MCF 10A (cell line): ENCODE measurements around the gene MUSTN1. TPM values are rescaled to one million over a fixed set of nuclear protein-coding genes. Genes with fewer than 3 reads are reported as not detected.

Experiments
- BruUV-seq: library from RNA; stranded (reverse); fragments of 400-500 nt; replicated peaks from 2 replicates; lab custom pipeline; 2021; lab: Mats Ljungman, UMichigan
- CTCF ChIA-PET: fragments of 300-600 bp; sonication (Branson Sonifier 250); formaldehyde crosslinking; extraction: SDS; loops from one replicate; lab custom pipeline; 2021; ENCODE audit warnings: antibody characterized with exemption, inconsistent platforms; lab: Yijun Ruan, JAX
- POLR2A ChIA-PET: fragments of 300-600, 350-650 bp; sonication (Branson Sonifier 250); formaldehyde crosslinking; extraction: SDS; loops from one replicate; lab custom pipeline; 2020; ENCODE audit warnings: antibody characterized with exemption, inconsistent platforms; lab: Yijun Ruan, JAX
- DNase-seq: peaks from one replicate; pipeline ENCODE4 v3.0.0-alpha.2; 2018; ENCODE audit not compliant: unreplicated experiment
- H3K27ac Mint-ChIP-seq: one replicate; pipeline ENCODE4 v1.8.0; 2022; ENCODE audit warnings: mild to moderate bottlenecking, low read depth, mixed read lengths; ENCODE audit not compliant: unreplicated experiment
- H3K27me3 Mint-ChIP-seq: one replicate; pipeline ENCODE4 v1.8.0; 2022; ENCODE audit warnings: mixed read lengths; ENCODE audit not compliant: insufficient read depth, unreplicated experiment
- H3K36me3 Mint-ChIP-seq: one replicate; pipeline ENCODE4 v1.8.0; 2022; ENCODE audit warnings: mild to moderate bottlenecking, moderate library complexity, mixed read lengths; ENCODE audit not compliant: insufficient read depth, unreplicated experiment
- H3K4me1 Mint-ChIP-seq: one replicate; pipeline ENCODE4 v1.8.0; 2022; ENCODE audit warnings: mixed read lengths; ENCODE audit not compliant: insufficient read depth, unreplicated experiment
- H3K4me3 Mint-ChIP-seq: one replicate; pipeline ENCODE4 v1.8.0; 2022; ENCODE audit warnings: mild to moderate bottlenecking, moderate library complexity, mixed read lengths; ENCODE audit not compliant: unreplicated experiment
- H3K9me3 Mint-ChIP-seq: one replicate; pipeline ENCODE4 v1.8.0; 2022; ENCODE audit warnings: mixed read lengths; ENCODE audit not compliant: unreplicated experiment
- intact Hi-C: fragments of 100-400 bp; cut with micrococcal nuclease; formaldehyde crosslinking; loops from 2 replicates; pipeline ENCODE4 v1.14.1; 2022
- total RNA-seq: library from RNA; stranded (reverse); gene quantifications from 2 replicates; pipeline ENCODE4 v1.2.3, GENCODE V29; 2022
- TF ChIP-seq, protein P1 (sequence below): fragments of 200-600 bp; IDR thresholded peaks from one replicate; pipeline ENCODE4 v1.8.0; 2022; ENCODE audit warnings: antibody characterized with exemption, mild to moderate bottlenecking; ENCODE audit not compliant: unreplicated experiment

MUSTN1 gene
- total RNA-seq, 1 experiment from 2014 or later: not detected

DNA sequence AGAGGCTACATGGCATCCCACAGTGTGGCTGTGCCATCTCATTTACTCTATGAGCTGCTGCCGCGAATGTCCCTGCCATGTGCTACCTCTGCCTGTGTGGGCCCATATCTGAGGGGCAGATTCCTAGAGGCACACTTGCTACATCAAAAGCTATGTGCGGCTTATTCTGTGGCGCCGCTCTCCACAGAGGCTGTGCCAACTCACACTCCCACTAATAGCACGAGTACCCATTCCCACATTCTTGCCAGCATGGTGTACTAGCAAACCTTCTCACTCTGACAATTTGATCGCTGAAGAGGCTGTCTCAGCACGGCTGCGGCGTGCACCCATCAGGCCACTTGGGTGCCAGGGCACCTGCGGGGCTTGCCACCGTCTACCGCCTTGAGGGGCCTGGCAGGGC lies 31.2 kb upstream of the MUSTN1 start:
- Mint-ChIP-seq H3K4me1 (no peaks in the 10 kb centered on the region), H3K27me3 (no peaks in the 10 kb centered on the region), H3K27ac (no peak overlapping the region), H3K4me3 (no peak overlapping the region), H3K9me3 (no peaks in the 10 kb centered on the region), H3K36me3 (no peaks in the 10 kb centered on the region)
- POLR2A ChIA-PET: no interaction called here
- CTCF ChIA-PET: no interaction called here
- no TSS peak for BruUV-seq
- no peak for DNase-seq
- TF ChIP-seq, protein P1, sequence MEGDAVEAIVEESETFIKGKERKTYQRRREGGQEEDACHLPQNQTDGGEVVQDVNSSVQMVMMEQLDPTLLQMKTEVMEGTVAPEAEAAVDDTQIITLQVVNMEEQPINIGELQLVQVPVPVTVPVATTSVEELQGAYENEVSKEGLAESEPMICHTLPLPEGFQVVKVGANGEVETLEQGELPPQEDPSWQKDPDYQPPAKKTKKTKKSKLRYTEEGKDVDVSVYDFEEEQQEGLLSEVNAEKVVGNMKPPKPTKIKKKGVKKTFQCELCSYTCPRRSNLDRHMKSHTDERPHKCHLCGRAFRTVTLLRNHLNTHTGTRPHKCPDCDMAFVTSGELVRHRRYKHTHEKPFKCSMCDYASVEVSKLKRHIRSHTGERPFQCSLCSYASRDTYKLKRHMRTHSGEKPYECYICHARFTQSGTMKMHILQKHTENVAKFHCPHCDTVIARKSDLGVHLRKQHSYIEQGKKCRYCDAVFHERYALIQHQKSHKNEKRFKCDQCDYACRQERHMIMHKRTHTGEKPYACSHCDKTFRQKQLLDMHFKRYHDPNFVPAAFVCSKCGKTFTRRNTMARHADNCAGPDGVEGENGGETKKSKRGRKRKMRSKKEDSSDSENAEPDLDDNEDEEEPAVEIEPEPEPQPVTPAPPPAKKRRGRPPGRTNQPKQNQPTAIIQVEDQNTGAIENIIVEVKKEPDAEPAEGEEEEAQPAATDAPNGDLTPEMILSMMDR: no peak
- intact Hi-C loops: no loop called here

DNA sequence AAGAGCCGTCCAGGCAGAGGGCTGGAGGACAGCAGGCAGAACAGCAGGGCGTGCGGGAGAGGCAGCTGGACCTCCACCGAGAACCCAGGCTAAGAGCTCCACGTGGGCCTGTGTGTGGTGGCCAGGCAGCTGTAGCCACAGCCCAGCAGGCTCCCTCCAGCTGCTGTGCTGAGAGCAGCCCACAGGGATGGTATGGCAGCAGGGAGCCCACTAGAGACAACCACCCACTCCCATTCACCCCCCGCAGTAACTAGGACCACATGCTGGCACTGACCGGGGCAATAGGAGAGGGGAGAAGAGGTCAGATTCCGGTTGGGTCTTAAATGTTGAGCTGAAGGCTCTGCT lies 25.6 kb upstream of the MUSTN1 start:
- Mint-ChIP-seq H3K36me3 (no peaks in the 10 kb centered on the region), H3K4me3 (no peak overlapping the region), H3K4me1 (no peaks in the 10 kb centered on the region), H3K27ac (no peak overlapping the region), H3K9me3 (no peaks in the 10 kb centered on the region), H3K27me3 (no peaks in the 10 kb centered on the region)
- intact Hi-C loops: no loop called here
- no peak for DNase-seq
- ChIA-PET POLR2A (no interaction called here), CTCF (no interaction called here)
- TF ChIP-seq, protein P1: no peak
- no TSS peak for BruUV-seq

DNA sequence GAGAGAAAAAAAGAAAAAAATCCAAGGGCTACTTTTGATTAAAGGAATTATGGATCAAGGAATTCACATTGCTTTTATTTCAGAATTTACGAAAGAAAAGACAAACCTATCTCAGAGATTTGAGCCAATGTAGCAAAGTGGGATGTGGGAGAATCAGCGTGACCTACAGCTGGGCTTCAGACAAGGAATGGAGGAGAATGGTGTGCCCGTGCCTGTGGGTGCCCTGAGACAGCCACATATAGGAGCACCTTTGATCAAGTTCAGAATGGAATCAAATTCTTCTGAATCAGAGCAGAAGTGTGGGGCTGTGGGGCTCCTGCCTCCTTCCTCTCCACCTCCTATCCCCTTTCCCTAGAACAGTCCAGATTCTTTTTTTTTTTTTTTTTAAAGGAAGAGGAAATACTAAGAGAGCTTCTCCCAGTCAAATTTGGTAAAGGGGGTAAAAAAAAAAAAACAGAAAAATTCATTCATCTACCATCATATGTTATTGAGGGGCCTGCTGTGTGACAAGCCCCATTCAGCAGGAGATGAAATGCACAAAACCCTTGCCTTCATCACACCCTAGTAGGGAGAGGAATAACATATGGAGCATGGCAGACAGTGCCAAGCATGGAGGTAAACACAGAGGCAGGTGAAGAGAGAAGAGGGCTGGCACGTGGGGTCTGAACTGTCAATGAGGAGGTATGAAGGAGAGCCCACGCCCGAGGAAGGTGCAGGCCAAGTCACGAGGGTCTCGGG lies 25.0 kb upstream of the MUSTN1 start:
- Mint-ChIP-seq H3K27ac (no peak overlapping the region), H3K27me3 (no peaks in the 10 kb centered on the region), H3K9me3 (no peaks in the 10 kb centered on the region), H3K4me3 (no peak overlapping the region), H3K36me3 (no peaks in the 10 kb centered on the region), H3K4me1 (no peaks in the 10 kb centered on the region)
- intact Hi-C loops: no loop called here
- POLR2A ChIA-PET: no interaction called here
- CTCF ChIA-PET: interaction anchor here (0.7 kb wide), 1 partner anchor 38 kb away, joined by 3 read pairs; no protein-coding TSS in a partner anchor
- TF ChIP-seq, protein P1: no peak
- no peak for DNase-seq
- no TSS peak for BruUV-seq

DNA sequence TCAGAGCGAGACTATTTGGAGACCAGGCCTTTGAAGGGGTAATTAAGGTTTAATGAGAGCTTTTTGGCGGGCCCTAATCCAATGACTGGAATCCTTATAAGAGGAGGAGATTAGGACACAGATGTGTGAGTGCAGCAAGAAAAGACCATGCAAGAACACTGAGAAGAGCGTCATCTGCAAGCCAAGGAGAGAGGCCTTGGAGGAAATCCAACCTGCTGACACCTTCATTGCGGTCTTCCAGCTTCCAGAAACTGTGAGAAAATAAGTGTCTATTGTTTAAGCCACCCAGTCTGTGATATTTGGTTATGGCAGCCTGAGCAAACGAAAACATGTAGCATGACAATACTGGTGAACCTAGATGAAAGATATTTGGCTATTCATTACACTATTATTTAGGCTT lies 23.0 kb upstream of the MUSTN1 start:
- Mint-ChIP-seq H3K4me1 (no peaks in the 10 kb centered on the region), H3K27me3 (no peaks in the 10 kb centered on the region), H3K9me3 (no peaks in the 10 kb centered on the region), H3K27ac (no peak overlapping the region), H3K4me3 (no peak overlapping the region), H3K36me3 (no peaks in the 10 kb centered on the region)
- POLR2A ChIA-PET: no interaction called here
- no TSS peak for BruUV-seq
- TF ChIP-seq, protein P1: no peak
- DNase-seq: no peak
- intact Hi-C loops: no loop called here
- CTCF ChIA-PET: interaction anchor here (0.6 kb wide), 2 partner anchors 8 to 204 kb away, joined by 3 to 4 read pairs; no protein-coding TSS in a partner anchor
